Neural progenitor cell (in vitro differentiated cells): ENCODE measurements around the gene ACSM2A. TPM values are rescaled to one million over a fixed set of nuclear protein-coding genes. Genes with fewer than 3 reads are reported as not detected.
"Not testable (repeated sequence)": the region's sequence is repeated elsewhere in the genome, so short reads cannot be mapped to it uniquely, and the experiment has no call there.

Experiments
- DNase-seq: peaks from one replicate; pipeline ENCODE4 v3.0.0-alpha.2; 2016; ENCODE audit warnings: low spot score
- H2AFZ ChIP-seq: fragments of 200-600 bp; sonication (generic); replicated peaks from 2 replicates; pipeline ENCODE4 v1.6.1; 2016; ENCODE audit warnings: antibody characterized with exemption
- H3F3A ChIP-seq: fragments of 200-600 bp; sonication (generic); 2 replicates; pipeline ENCODE4 v1.6.1; 2016; ENCODE audit warnings: antibody characterized with exemption, low read depth
- H3K27ac ChIP-seq: fragments of 200-600 bp; sonication (generic); 2 replicates; pipeline ENCODE4 v1.5.1; 2016; ENCODE audit warnings: mild to moderate bottlenecking
- H3K27me3 ChIP-seq: fragments of 200-600 bp; sonication (generic); 2 replicates; pipeline ENCODE4 v1.6.1; 2016; ENCODE audit warnings: mild to moderate bottlenecking, moderate library complexity
- H3K36me3 ChIP-seq: fragments of 200-600 bp; sonication (generic); 2 replicates; pipeline ENCODE4 v1.5.1; 2016
- H3K4me1 ChIP-seq: fragments of 200-600 bp; sonication (generic); 2 replicates; pipeline ENCODE4 v1.6.1; 2016; ENCODE audit warnings: mixed run types
- H3K4me2 ChIP-seq: fragments of 200-600 bp; sonication (generic); 2 replicates; pipeline ENCODE4 v1.6.1; 2016
- H3K4me3 ChIP-seq: fragments of 200-600 bp; sonication (generic); 2 replicates; pipeline ENCODE4 v1.5.1; 2016
- H3K79me2 ChIP-seq: fragments of 200-600 bp; sonication (generic); 2 replicates; pipeline ENCODE4 v1.6.1; 2016; ENCODE audit warnings: low read depth
- H3K9ac ChIP-seq: fragments of 200-600 bp; sonication (generic); 2 replicates; pipeline ENCODE4 v1.6.1; 2016
- H3K9me3 ChIP-seq: fragments of 200-600 bp; sonication (generic); 2 replicates; pipeline ENCODE4 v1.5.1; 2016; ENCODE audit warnings: low read depth
- H4K20me1 ChIP-seq: fragments of 200-600 bp; sonication (generic); 2 replicates; pipeline ENCODE4 v1.6.1; 2016; ENCODE audit warnings: low read depth
- H3K27ac Mint-ChIP-seq: 3 replicates; pipeline ENCODE4 v1.8.0; 2021; ENCODE audit warnings: mixed read lengths
- H3K27me3 Mint-ChIP-seq: 2 replicates; pipeline ENCODE4 v1.8.0; 2022; ENCODE audit warnings: low read depth, mild to moderate bottlenecking, inconsistent platforms, moderate library complexity, mixed read lengths; ENCODE audit not compliant: insufficient read depth
- H3K36me3 Mint-ChIP-seq: 3 replicates; pipeline ENCODE4 v1.8.0; 2021; ENCODE audit warnings: mixed read lengths
- H3K4me1 Mint-ChIP-seq: 3 replicates; pipeline ENCODE4 v1.8.0; 2021; ENCODE audit warnings: mixed read lengths
- H3K4me3 Mint-ChIP-seq: 3 replicates; pipeline ENCODE4 v1.8.0; 2021; ENCODE audit warnings: mild to moderate bottlenecking, moderate library complexity, mixed read lengths
- H3K9me3 Mint-ChIP-seq: 3 replicates; pipeline ENCODE4 v1.8.0; 2020; ENCODE audit warnings: mixed read lengths
- total RNA-seq: library from RNA; depleted of rRNA; stranded (reverse); fragments of >200 nt; gene quantifications from 2 replicates; pipeline ENCODE4 v1.2.3, GENCODE V29; 2015; ENCODE audit warnings: low replicate concordance

Gene ACSM2A
- total RNA-seq, 1 donor from 2014 or later, result not detected

- H3K9me3 ChIP-seq, H3K36me3 Mint-ChIP-seq, H3K4me1 Mint-ChIP-seq, H3K4me2 ChIP-seq, H3K4me3 ChIP-seq, H3K27ac Mint-ChIP-seq, H3K27me3 Mint-ChIP-seq, H3K4me3 Mint-ChIP-seq, H3K9me3 Mint-ChIP-seq, H3K9ac ChIP-seq, H3K27ac ChIP-seq, H4K20me1 ChIP-seq, H3K27me3 ChIP-seq, H3K4me1 ChIP-seq, H2AFZ ChIP-seq, H3K79me2 ChIP-seq, H3K36me3 ChIP-seq, DNase-seq, H3F3A ChIP-seq: not testable (repeated sequence)
These were observed 9.0 kb downstream of the ACSM2A start for GRCh38 chr16:20460313-20460712.

- H3K27ac ChIP-seq, H3K4me1 Mint-ChIP-seq, H4K20me1 ChIP-seq, H3K27me3 Mint-ChIP-seq, H3K4me3 ChIP-seq, H3K36me3 Mint-ChIP-seq, H3K36me3 ChIP-seq, H2AFZ ChIP-seq, H3K4me1 ChIP-seq, H3K79me2 ChIP-seq, H3K9me3 ChIP-seq, H3K4me2 ChIP-seq, H3K27me3 ChIP-seq, H3K9me3 Mint-ChIP-seq, H3F3A ChIP-seq, H3K27ac Mint-ChIP-seq, H3K4me3 Mint-ChIP-seq, DNase-seq, H3K9ac ChIP-seq: not testable (repeated sequence)
These were observed 17.6 kb downstream of the ACSM2A start for GRCh38 chr16:20468954-20469353.

- not testable (repeated sequence) for H3K36me3 Mint-ChIP-seq, DNase-seq, H3K9me3 Mint-ChIP-seq, H3K36me3 ChIP-seq, H3K4me1 Mint-ChIP-seq, H3F3A ChIP-seq, H3K9ac ChIP-seq, H3K79me2 ChIP-seq, H3K27ac Mint-ChIP-seq, H3K4me3 Mint-ChIP-seq, H3K27me3 Mint-ChIP-seq, H3K27ac ChIP-seq, H3K4me2 ChIP-seq, H3K9me3 ChIP-seq, H4K20me1 ChIP-seq, H2AFZ ChIP-seq, H3K4me3 ChIP-seq, H3K27me3 ChIP-seq, H3K4me1 ChIP-seq
These were observed 18.6 kb downstream of the ACSM2A start for GRCh38 chr16:20469930-20470329.

- not testable (repeated sequence) for H3K4me2 ChIP-seq, H3K27me3 ChIP-seq, H3K4me1 Mint-ChIP-seq, H3K36me3 ChIP-seq, H3K9me3 Mint-ChIP-seq, H3K36me3 Mint-ChIP-seq, H3K4me3 Mint-ChIP-seq, H3K4me3 ChIP-seq, H3K27ac ChIP-seq, H2AFZ ChIP-seq, H4K20me1 ChIP-seq, H3K27ac Mint-ChIP-seq, H3K9ac ChIP-seq, H3K27me3 Mint-ChIP-seq, H3K4me1 ChIP-seq, DNase-seq, H3F3A ChIP-seq, H3K79me2 ChIP-seq, H3K9me3 ChIP-seq
These were observed 19.4 kb downstream of the ACSM2A start for GRCh38 chr16:20470732-20471131.

DNA sequence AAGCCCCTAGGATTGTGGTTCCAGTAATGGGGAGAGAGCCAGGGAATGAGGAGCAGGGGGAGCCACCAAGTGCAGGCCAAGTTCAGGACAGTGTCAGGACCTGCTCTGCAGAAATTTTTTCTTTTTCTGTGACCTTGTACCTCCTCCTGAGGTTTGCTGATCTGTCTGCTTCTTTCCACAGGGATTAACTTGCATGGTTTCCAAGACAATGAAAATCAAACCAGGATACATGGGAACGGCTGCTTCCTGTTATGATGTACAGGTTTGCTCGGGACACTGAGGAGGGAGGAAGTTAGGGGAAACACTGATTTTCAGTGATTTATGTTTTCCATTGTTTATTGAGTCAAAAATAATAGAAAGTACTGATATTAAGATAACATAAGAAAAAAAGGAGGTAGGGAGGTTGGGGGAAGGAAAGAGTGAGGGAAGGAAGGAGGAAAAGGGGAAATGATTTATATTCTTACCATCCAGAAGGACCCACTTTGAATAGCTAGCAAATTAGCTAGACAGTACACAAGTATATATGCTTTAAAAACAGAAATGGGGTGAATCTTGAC, 25.9 kb downstream of the ACSM2A start:
- not testable (repeated sequence) for H2AFZ ChIP-seq, H3K9me3 Mint-ChIP-seq, H3K36me3 Mint-ChIP-seq, H3K4me1 ChIP-seq, DNase-seq, H3K4me3 Mint-ChIP-seq, H3F3A ChIP-seq, H3K27me3 ChIP-seq, H3K4me3 ChIP-seq, H3K9me3 ChIP-seq, H3K9ac ChIP-seq, H3K27ac ChIP-seq, H4K20me1 ChIP-seq, H3K4me1 Mint-ChIP-seq, H3K79me2 ChIP-seq, H3K4me2 ChIP-seq, H3K27ac Mint-ChIP-seq, H3K27me3 Mint-ChIP-seq, H3K36me3 ChIP-seq

DNA sequence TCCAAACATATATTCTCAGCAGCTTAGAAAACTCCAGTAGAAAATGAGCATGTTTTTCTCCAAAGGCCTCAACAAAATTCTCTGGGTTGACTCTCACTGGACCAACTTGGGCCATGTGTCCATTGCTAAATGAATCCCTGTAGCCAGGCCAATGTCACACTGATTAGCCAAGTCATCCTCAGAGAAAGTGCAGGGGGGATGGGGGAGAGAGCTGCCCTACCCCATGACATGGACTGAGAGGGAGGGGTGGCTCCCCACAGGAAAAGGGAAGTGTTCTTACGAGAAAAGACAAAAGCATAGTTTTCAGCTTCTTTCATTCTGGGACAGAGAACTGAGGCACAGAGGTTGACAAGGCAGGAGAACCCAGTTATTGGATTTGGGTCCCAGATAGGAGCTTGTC, 32.7 kb downstream of the ACSM2A start:
- not testable (repeated sequence) for H3K27me3 Mint-ChIP-seq, H3K79me2 ChIP-seq, DNase-seq, H3K36me3 ChIP-seq, H3K27me3 ChIP-seq, H3K9me3 Mint-ChIP-seq, H3K27ac Mint-ChIP-seq, H3K4me1 Mint-ChIP-seq, H4K20me1 ChIP-seq, H3K9ac ChIP-seq, H3K36me3 Mint-ChIP-seq, H3K4me2 ChIP-seq, H3K4me3 ChIP-seq, H2AFZ ChIP-seq, H3K9me3 ChIP-seq, H3K4me3 Mint-ChIP-seq, H3K27ac ChIP-seq, H3K4me1 ChIP-seq, H3F3A ChIP-seq
